Upper lobe of left lung (tissue), 6 donors: ENCODE data around the gene MGAT1. TPM values are rescaled to one million over a fixed set of nuclear protein-coding genes. Genes with fewer than 3 reads are reported as not detected.

ENCODE experiments used
- ATAC-seq, 2 donors: fragments of 200-7000 bp; cut with Tn5 transposase; one replicate each; pipeline ENCODE4 v1.9.1; 2022; ENCODE audit warnings: mild to moderate bottlenecking in 2 of 2, moderate library complexity in 2 of 2; ENCODE audit not compliant: low FRiP score in 2 of 2
- DNase-seq, 2 donors: peaks; one replicate each; pipeline ENCODE4 v3.0.0-alpha.2; 2019 to 2020
- H3K27ac ChIP-seq, 4 donors: fragments of 200-600 bp; sonication (generic); one replicate each; pipeline ENCODE4 v1.5.1; 2016 to 2019
- H3K27me3 ChIP-seq, 4 donors: fragments of 200-600 bp; sonication (generic); one replicate each; pipeline ENCODE4 v1.5.1; 2017 to 2019
- H3K36me3 ChIP-seq, 4 donors: fragments of 200-600 bp; sonication (generic); one replicate each; pipeline ENCODE4 v1.5.1; 2016 to 2019
- H3K4me1 ChIP-seq, 4 donors: fragments of 200-600 bp; sonication (generic); one replicate each; pipeline ENCODE4 v1.5.1; 2018 to 2019
- H3K4me3 ChIP-seq, 4 donors: fragments of 200-600 bp; sonication (generic); one replicate each; pipeline ENCODE4 v1.5.1; 2017 to 2019; ENCODE audit warnings: mild to moderate bottlenecking in 2 of 4, moderate library complexity in 1 of 4
- H3K9me3 ChIP-seq, 4 donors: fragments of 200-600 bp; sonication (generic); one replicate each; pipeline ENCODE4 v1.5.1; 2018 to 2019
- EP300 ChIP-seq, 4 donors: sonication (generic); formaldehyde crosslinking; IDR thresholded peaks; one replicate each; pipeline ENCODE4 v1.5.1; 2017; ENCODE audit warnings: antibody characterized with exemption in 4 of 4, control low read depth in 2 of 4
- POLR2A ChIP-seq, 4 donors: fragments of 450-650 bp; IDR thresholded peaks; one replicate each; pipeline ENCODE4 v1.5.1; 2016 to 2017; ENCODE audit warnings: antibody characterized with exemption in 4 of 4, mild to moderate bottlenecking in 2 of 4
- POLR2AphosphoS5 ChIP-seq, 2 donors: sonication (generic); formaldehyde crosslinking; IDR thresholded peaks; one replicate each; pipeline ENCODE4 v1.5.1; 2017; ENCODE audit warnings: antibody characterized with exemption in 2 of 2
- WGBS, 2 donors: methylation state at CpG; one replicate each; pipeline ENCODE4 v1.1.5; 2017 to 2018; 5-methylcytosine and 5-hydroxymethylcytosine counted together
- total RNA-seq, 6 donors: library from RNA; depleted of rRNA in 4 of 6; stranded (reverse); fragments of >200 nt in 4 of 6; gene quantifications; one replicate each; pipeline versions ENCODE4 v1.1.0 to v1.2.1, GENCODE V29; 2016 to 2021
- TF ChIP-seq, protein P1 (sequence below), 6 experiments: fragments of 450-650 bp in 4 of 6; fragments of 200-600 bp in 2 of 6; sonication (generic) in 2 of 6; IDR thresholded peaks; one replicate each; pipeline ENCODE4 v1.5.1; 2016 to 2019; ENCODE audit warnings: antibody characterized with exemption in 6 of 6
- donor health status: DM: no; HTN: no; CAD: no; lungs with moderate emphysema.
- donor health status: DM: no; HTN: yes; CAD: no; lungs with severe emphysema.

MGAT1 gene
- total RNA-seq, 6 donors from 2014 or later = 148 to 392 (median 277) TPM

GRCh38 chr5:180776376-180776775 is 26.2 kb downstream of the MGAT1 start:
- 98 to 100% methylated on average over 1 of the region's 1 CpG for WGBS, 2 donors
- H3K27ac ChIP-seq = no peak overlapping the region
- TF ChIP-seq POLR2A (IDR thresholded peaks at IDR 0.05) (no peak), EP300 (IDR thresholded peaks at IDR 0.05) (no peak), POLR2AphosphoS5 (IDR thresholded peaks at IDR 0.05) (no peak)
- TF ChIP-seq, protein P1, sequence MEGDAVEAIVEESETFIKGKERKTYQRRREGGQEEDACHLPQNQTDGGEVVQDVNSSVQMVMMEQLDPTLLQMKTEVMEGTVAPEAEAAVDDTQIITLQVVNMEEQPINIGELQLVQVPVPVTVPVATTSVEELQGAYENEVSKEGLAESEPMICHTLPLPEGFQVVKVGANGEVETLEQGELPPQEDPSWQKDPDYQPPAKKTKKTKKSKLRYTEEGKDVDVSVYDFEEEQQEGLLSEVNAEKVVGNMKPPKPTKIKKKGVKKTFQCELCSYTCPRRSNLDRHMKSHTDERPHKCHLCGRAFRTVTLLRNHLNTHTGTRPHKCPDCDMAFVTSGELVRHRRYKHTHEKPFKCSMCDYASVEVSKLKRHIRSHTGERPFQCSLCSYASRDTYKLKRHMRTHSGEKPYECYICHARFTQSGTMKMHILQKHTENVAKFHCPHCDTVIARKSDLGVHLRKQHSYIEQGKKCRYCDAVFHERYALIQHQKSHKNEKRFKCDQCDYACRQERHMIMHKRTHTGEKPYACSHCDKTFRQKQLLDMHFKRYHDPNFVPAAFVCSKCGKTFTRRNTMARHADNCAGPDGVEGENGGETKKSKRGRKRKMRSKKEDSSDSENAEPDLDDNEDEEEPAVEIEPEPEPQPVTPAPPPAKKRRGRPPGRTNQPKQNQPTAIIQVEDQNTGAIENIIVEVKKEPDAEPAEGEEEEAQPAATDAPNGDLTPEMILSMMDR (IDR thresholded peaks at IDR 0.05) = no peak
- DNase-seq (no peak), ATAC-seq (no peak)
- no peaks in the 10 kb centered on the region for H3K27me3 ChIP-seq
- H3K4me3 ChIP-seq = no peak overlapping the region
- no peaks in the 10 kb centered on the region for H3K4me1 ChIP-seq
- peaks cover 0 to 7% (median 0%) of the 10 kb centered on the region in 4 donors for H3K36me3 ChIP-seq
- peaks cover 0 to 13% (median 6%) of the 10 kb centered on the region in 4 donors for H3K9me3 ChIP-seq

GRCh38 chr5:180775624-180776023 is 27.0 kb downstream of the MGAT1 start:
- Histone ChIP-seq H3K4me3 (no peak overlapping the region), H3K27me3 (no peaks in the 10 kb centered on the region), H3K9me3 (peaks cover 0 to 13% (median 6%) of the 10 kb centered on the region in 4 donors), H3K36me3 (peaks cover 0 to 2% (median 0%) of the 10 kb centered on the region in 4 donors), H3K27ac (no peak overlapping the region), H3K4me1 (no peaks in the 10 kb centered on the region)
- 92 to 96% methylated on average over 7 of the region's 7 CpGs for WGBS, 2 donors
- TF ChIP-seq EP300 (IDR thresholded peaks at IDR 0.05) = no peak
- TF ChIP-seq, protein P1 (IDR thresholded peaks at IDR 0.05) = no peak
- TF ChIP-seq POLR2AphosphoS5 (IDR thresholded peaks at IDR 0.05) = no peak
- DNase-seq = no peak
- no peak for ATAC-seq

DNA sequence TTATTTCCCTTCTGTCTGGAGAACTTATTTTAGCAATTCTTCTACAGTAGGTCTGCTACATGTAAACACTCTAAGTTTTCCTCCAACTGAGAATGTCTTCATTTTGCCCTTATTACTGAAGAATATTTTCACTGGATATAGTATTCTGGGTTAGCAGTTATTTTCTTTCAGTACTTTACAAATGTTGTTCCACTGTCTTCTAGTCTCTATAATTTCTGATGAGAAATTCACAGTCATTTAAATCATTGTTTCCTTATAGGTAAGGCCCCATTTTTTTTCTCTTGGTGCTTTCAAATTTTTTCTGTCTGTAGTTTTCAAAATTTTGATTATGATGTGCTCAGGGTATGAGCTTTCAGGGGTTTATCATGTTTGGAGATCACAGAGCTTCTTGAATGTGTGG is 30.8 kb downstream of the MGAT1 start:
- Histone ChIP-seq H3K36me3 (no peaks in the 10 kb centered on the region), H3K27ac (no peak overlapping the region), H3K4me3 (no peak overlapping the region), H3K4me1 (no peaks in the 10 kb centered on the region), H3K9me3 (peaks cover 0 to 13% (median 6%) of the 10 kb centered on the region in 4 donors), H3K27me3 (no peaks in the 10 kb centered on the region)
- TF ChIP-seq, protein P1 (IDR thresholded peaks at IDR 0.05) = no peak
- TF ChIP-seq POLR2AphosphoS5 (IDR thresholded peaks at IDR 0.05) (no peak), EP300 (IDR thresholded peaks at IDR 0.05) (no peak), POLR2A (IDR thresholded peaks at IDR 0.05) (no peak)
- DNase-seq (no peak), ATAC-seq (no peak)

GRCh38 chr5:180769821-180770220 is 32.8 kb downstream of the MGAT1 start:
- Histone ChIP-seq H3K4me3 (no peak overlapping the region), H3K9me3 (peaks cover 0 to 13% (median 6%) of the 10 kb centered on the region in 4 donors), H3K27ac (no peak overlapping the region), H3K36me3 (no peaks in the 10 kb centered on the region), H3K4me1 (no peaks in the 10 kb centered on the region), H3K27me3 (no peaks in the 10 kb centered on the region)
- DNase-seq (no peak), ATAC-seq (no peak)
- TF ChIP-seq EP300 (IDR thresholded peaks at IDR 0.05) (no peak), POLR2A (IDR thresholded peaks at IDR 0.05) (no peak), POLR2AphosphoS5 (IDR thresholded peaks at IDR 0.05) (no peak)
- TF ChIP-seq, protein P1 (IDR thresholded peaks at IDR 0.05) = no peak
- WGBS, 2 donors = 85 to 87% methylated on average over 3 of the region's 3 CpGs

DNA sequence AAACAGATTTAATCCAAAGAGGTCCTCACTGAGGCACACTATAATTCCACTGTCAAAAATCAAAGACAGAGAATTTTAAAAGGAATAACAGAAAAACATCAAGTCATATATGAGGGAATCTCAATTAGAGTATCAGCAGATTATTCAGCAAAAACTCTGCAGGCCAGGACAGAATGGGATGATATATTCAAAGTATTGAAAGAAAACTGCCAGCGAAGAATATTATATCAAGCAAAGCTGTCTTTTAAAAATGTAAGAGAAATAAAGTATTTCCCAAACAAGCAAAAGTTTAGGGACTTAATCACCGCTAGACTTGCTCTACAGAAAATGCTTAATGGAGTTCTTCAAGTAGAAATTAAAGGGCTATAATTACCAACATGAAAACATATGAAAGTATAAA is 47.0 kb downstream of the MGAT1 start:
- Histone ChIP-seq H3K4me1 (no peaks in the 10 kb centered on the region), H3K27me3 (no peaks in the 10 kb centered on the region), H3K9me3 (peaks cover 5 to 14% (median 12%) of the 10 kb centered on the region in 4 donors), H3K4me3 (no peak overlapping the region), H3K36me3 (no peaks in the 10 kb centered on the region), H3K27ac (no peak overlapping the region)
- 50 to 90% methylated on average over 2 of the region's 2 CpGs for WGBS, 2 donors
- ATAC-seq = no peak
- TF ChIP-seq POLR2AphosphoS5 (IDR thresholded peaks at IDR 0.05) (no peak), POLR2A (IDR thresholded peaks at IDR 0.05) (no peak), EP300 (IDR thresholded peaks at IDR 0.05) (no peak)
- TF ChIP-seq, protein P1 (IDR thresholded peaks at IDR 0.05) = no peak
- no peak for DNase-seq
